Measurements from ENCODE around the gene PRRG2.
A peak's percentile ranks its signal among the peaks of the same experiment; 100 is the strongest.

PRRG2 gene

GRCh38 chr19:49557641-49558325 is 23.3 kb upstream of the PRRG2 start:
- DNase-seq: peak; percentile 21

DNA sequence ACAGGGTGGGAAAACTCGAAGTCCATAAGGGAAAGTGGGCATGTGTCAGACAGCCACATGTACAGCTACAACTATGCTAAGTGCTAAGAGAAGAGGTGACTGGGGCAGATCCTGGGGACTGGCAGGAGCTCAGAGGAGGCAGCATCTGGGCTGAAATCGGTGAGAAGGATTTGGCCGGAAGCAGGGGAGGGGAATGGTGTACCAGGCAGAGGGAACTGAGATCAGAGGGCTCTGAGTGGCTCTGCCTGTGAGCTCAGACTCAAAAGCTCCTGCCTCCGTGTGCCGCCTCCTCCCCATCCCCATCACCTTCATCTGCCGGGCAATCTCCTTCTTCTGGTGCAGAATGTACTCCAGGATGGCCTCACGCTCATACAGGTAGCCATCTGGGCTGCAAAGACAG is 22.5 kb upstream of the PRRG2 start:
- peak; percentile 37 for DNase-seq

DNA sequence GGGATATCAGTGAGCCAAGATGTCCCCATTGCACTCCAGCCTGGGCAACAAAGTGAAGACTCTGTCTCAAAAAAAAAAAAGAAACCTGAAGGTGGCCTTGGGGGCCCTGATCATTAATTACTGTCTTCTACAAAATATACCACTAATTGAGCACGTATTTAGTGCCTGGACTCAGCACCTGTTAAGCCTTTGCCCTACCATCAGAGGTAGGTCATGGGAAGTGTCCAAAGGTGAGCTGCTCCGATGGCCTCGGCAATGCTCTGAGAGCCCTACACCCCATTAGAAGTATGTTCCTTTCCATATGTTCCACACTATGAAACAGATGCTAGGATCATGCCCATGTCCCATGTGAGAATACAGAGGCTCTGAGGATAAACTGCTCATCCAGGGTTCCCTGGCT is 21.7 kb upstream of the PRRG2 start:
- no peak for DNase-seq

DNA sequence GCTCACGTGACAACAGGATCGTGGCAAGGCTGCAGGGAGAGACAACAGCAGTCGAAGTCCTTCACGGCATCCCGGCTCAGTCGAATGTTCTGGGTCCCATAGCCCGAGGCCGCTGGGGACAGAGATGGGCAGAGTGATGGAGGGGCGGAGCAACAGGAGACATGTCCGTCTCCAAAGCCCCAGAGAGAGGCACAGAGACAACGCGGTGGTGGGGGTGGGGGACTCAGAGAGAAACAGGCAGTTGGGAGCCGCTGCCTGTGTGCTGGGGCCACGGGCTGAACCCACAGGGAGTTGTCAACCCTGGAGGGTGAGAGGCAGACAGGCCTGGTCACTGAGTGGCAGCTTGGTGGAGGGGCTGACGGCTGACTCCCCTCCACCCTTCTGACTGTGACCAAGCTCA is 21.2 kb upstream of the PRRG2 start:
- peak; percentile 34 for DNase-seq

GRCh38 chr19:49560358-49560900 is 20.7 kb upstream of the PRRG2 start:
- DNase-seq: peak; percentile 39

DNA sequence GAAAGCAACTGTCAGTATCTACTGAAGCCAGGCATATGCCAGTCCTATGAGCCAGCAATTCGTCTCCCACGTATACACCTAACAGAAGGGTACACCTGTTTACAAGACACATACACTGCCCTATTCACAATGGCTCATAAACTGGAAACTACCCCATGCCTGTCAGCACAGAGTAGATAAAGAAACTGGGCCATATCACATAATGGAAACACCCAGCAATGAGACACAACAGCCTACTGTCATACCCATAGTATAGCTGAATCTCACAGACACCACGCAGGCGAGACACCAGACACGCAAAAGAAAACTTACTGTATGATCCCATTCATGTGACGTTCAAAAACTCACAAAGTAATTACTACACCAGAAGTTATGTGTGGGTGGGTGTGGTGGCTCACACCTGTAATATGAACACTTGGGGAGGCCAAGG is 16.5 kb upstream of the PRRG2 start:
- peak; percentile 69 for DNase-seq

DNA sequence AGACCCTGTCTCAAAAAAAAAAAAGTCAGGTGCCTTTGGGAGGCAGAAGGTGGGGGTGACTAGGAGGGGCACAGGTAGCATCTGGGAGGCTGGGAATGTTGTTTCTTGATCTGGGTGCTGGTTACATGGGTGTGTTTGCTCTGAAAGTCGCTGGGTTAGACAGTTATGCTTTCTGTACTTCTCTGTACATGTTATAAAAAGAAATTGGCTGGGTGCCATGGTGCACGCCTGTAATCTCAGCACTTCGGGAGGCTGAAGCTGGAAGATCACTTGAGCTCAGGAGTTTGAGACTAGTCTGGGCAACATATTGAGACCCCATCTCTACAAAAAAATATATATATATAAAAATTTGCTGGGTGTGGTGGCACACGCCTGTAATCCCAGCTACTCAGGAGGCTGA is 15.9 kb upstream of the PRRG2 start:
- DNase-seq: no peak

GRCh38 chr19:49566302-49566701 is 14.8 kb upstream of the PRRG2 start:
- DNase-seq: no peak

GRCh38 chr19:49567861-49568441 is 13.2 kb upstream of the PRRG2 start:
- DNase-seq: peak; percentile 43

DNA sequence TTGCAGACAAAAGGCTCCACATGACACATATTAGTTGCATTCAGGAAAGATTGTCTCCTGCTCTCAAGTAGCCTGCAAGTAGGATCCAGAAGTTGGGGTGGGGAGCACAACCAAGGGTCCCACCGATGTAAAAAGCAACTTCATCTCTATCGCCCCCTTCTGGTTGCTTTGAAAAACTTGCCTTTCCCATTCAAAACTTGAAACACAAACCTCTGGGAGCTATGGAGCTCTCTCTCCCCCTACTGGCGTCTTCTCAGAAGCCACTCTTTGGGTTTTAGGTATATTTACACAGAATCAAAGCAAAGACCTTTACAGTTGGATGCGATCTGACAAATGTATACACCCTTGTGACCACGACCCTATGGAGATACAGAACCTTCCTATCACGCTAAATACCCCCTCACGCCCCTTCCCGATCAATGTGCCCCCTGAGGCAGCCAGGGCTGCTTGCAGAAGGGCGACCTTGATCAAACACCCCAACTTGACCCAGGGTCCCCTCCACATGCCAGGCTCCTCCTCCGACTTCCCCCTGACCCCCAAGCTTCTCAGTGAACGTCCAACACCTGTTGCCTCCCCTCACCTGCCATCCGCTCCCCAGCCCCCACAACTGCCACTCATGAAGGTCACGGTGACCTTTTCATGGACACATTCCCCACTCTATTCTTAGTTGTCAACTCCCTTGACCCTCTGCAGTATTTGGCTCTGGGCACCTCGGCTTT is 10.8 kb upstream of the PRRG2 start:
- peak; percentile 66 for DNase-seq

DNA sequence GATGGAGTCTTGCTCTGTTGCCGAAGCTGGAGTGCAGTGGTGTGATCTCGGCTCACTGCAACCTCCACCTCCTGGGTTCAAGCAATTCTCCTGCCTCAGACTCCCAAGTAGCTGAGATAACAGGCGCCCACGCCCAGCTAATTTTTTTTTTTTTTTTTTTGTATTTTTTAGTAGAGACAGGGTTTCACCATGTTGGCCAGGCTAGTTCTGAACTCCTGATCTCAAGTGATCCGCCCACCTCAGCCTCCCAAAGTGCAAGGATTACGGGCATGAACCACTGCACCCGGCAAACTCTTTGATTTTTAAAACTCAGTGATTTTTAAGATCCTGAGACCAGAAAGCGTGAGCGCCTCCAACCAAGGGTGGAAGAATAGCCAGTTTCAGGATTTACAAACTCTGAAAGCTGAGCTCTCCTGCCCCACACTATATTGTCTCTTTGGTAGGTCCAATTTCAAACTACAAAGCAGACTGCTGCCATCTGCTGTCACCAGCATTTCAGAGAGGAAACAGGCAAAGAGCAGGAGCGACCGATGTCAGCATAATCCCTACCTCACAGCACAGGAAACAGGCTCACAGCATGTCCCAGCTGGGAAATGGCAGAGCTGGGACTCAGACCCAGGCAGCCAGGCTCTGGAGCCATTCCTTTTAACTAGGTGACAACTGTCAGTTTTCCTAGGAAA is 10.0 kb upstream of the PRRG2 start:
- no peak for DNase-seq

DNA sequence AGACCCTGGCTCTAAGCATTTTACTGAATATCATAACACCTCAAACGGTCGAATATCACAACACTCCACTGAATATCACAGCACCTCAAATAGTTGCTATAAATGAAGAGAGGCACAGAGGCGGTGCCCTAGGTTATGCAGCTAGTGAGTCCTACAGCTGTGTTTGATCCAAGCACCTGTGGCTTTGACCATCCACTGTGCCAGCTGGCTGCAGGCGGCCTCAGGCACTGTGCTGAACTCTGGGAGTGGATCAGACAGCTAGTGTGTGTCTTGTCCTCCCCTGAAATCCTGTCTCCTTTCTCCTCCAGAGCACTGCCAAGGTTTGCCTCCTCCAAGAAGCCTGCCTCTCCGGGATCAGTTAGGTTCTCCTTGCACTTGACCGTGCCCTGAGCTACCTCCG is 8.1 kb upstream of the PRRG2 start:
- no peak for DNase-seq

- DNase-seq: no peak
These were observed 7.7 kb upstream of the PRRG2 start for GRCh38 chr19:49573425-49573824.

DNA sequence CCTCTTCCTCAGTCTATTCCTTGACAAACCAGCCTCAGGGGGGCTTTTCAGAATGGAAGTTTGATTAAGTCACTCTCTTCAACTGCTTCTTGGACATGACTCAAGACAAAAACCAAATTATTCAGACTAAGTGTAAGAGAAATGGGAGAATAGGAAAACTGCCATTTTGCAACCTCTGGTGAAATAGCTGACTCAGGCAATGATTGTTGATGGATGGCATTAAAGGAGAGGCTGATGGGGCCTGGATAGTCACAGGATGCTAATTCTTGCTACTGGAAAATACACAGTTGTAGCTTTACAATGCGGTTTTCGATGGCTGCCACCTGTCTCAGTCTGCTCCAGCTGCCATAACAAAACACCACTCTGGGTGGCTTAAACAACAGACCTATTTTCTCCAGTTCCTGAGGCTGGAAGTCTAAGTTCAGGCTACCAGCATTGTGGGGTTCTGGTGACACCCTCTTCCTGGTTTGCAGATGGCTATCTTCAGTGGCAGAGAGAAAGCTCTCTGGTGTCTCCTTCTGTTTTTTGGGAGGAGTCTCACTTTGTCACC is 6.8 kb upstream of the PRRG2 start:
- no peak for DNase-seq

DNA sequence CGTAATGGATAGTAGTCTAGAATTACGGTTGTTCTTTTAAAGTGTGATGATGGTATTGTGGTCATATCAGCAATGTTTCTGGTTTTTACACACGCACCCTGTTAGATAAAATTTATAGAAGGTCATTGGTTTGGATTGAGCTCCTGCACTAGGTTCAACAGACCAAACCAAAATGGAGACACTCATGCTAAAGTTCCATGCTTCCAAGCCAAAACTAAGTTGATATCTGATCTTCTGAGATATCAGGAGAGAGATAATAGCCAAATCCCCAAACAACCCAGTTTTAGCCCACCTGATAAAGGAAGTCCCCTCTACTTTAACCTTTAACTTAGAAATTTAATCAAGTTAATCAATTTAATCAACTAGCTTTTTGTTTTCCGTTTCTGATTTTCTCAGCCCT is 1.9 kb upstream of the PRRG2 start:
- no peak for DNase-seq

DNA sequence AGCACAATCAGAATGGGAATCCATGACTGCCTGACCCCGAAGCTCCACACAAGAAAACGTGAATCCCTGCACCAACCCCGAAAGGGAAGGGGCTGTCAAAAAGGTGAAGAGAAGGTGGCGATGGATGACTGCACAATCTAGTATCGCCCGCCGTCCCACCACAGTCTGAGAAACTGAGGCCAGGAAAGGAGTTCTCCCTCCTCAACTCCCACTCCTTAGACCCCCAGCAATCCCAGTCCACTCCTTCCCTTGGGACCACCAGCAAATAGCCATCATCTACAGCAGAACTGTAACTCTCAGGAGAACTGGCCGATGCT is 1.2 kb upstream of the PRRG2 start:
- no peak for DNase-seq

DNA sequence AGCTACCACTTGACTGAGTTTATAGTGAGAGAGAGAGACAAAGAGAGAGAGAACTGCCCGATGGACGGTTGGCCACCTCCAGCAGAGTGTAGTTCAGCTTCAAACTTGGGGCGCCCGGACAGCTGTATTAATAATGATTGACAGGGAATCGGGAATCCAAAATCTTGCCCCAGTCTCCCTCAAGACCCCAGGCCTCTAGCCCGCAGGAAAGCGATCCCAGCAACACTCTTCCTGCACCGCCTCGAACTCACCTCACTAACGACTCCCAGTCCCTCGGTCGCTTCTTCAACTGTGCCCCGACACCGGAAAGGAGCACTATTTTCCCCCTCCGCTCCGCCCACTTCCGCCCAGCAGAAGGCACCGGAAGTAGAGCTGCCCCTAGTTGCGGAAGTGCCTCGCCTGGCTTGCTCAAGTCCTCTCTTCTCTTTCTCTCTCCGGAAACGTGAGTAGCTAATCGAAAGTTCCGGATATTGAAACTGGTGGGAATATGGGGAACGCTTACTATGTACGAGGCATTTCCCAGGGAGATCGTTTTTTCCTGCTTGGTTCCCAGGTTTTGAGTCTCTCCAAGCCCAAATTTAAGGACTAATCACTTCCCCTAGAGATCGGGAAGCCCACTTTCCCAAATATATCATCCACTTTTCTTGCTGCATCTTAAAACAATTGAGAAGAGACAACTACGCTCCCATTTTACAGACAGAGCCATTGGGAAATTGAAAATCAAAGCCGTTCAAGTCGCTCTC is 681 bp upstream of the PRRG2 start, which contains the start of gene NOSIP:
Gene NOSIP, minus strand, starts transcription at position 293 of the 743 bp plus-strand sequence. CDS start 19,865 bp downstream, outside the sequence.
- peak; percentile 96 for DNase-seq

DNA sequence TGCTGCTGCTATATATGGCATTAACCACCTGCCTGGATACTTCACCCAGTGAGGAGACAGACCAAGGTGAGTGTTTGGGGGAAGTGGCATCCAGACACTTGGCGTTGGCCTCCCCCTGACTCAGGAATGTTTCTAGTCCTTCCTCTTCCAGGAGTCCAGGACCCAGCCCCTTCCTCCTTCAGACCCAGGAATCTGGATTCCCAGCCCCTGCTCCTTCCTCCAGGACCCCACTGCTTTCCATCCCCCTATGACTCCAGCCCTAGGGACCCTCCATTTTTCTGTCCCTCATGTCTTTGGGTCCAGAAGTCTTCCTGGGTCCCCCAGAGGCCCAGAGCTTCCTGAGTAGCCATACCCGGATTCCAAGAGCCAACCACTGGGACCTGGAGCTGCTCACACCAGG is 2.1 kb downstream of the PRRG2 start:
- no peak for DNase-seq

DNA sequence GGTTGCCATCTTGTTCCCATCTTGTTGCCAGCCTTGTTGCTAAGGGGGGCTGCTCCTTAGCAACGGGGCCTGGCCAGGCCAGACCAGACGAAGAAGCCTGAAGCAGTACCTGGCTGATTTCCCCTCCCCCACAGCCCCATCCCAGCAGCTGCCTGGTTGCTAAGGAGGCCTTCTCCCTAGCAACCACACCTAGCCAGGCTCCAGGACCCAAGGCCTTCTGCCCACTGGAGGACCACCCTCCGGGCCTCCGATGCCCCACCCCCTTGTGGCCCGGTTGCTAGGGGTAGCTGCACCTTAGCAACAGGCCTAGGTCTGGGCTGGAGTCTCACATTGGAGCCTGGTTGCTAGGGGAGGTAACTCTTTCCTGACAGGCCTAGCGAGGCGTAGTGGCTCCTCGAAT is 3.9 kb downstream of the PRRG2 start:
- DNase-seq: no peak

DNA sequence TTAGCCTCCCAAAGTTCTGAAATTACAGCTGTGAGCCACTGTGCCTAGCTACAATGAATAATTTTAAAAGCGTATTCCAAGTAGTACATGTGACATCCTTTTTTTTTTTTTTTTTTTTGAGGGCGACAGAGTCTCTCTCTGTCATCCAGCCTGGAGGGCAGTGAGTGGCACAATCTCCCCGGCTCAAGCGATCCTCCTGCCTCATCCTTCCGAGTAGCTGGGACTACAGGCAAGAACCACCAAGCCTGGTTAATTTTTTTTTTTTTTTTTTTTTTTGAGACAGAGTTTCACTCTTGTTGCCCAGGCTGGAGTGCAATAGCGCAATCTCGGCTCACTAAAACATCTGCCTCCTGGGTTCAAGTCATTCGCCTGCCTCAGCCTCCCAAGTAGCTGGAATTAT is 6.1 kb downstream of the PRRG2 start:
- no peak for DNase-seq

DNA sequence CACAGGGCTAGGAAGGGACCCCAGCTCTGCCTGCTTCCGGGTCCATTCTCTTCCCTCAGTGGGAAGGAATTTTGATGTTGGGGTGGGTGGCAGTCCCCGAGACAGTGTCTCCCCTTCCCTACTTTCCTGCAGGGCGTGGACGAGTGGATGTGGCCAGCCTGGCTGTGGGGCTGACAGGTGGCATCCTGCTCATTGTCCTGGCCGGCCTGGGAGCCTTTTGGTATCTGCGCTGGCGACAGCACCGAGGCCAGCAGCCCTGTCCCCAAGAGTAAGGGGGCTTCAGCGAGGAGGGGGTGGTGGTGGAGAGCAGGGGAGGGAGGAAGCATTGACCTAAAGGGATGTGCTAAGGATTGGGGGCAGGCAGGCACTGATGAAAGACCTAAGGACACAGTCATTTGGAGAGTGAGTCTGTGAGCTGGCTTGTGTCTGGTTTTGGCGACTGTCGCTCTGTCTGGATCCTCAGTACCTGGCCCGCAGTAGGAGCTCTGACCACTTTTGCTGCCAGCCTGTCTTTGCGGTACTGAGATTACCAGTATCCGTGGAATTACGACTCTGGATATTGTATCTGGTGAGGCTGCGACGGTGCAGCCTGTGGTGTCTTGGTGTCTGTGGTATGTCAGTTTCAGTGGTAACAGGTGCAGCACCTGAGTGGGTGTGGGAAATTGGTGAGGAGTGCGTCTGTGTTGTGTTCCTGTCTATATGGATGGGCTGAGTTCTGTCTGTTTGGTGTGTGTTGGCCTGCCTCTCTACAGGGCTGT is 7.4 kb downstream of the PRRG2 start:
- peak; percentile 65 for DNase-seq

DNA sequence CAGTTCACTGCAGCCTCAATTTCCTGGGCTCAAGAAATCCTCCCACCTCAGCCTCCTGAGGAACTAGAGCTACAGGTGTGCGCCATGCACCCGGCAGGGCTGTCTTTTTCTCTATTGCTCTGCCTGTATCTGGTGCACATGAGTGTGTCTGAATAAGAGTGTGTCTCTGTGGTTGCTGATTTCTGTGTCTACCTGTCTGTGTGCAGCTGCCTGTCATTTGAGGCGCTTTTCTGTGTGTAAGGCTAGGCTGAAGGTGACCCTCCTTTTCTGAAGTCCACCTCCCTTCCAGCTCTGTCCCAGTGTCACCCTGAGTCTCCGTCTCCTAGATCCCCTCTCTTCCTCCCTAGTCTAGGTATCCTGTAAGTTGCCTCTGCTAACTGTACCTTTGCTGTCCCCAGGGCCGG is 8.4 kb downstream of the PRRG2 start:
- no peak for DNase-seq

All from activated naive CD4-positive, alpha-beta T cell treated with anti-CD3 and anti-CD28 coated beads, Interleukin-2, amount 50 U/mL, for 16 hours (primary cell).